ENCODE data around the gene TIMM10B. TPM values are rescaled to one million over a fixed set of nuclear protein-coding genes. Genes with fewer than 3 reads are reported as not detected.

TIMM10B gene
- total and polyA plus RNA-seq, 9 of the 15 experiments (the other 6 are each of a cell fraction or from before 2014, with no cell fraction given), result 43.2 to 163 (median 57.0) TPM

GRCh38 chr11:6473451-6474412, 7.6 kb upstream of the TIMM10B start, which contains the start of gene TRIM3 (continued):
- TF ChIP-seq ZKSCAN1 (IDR thresholded peaks at IDR 0.05; ENCODE audit: low read depth, low read length) (no peak), ZBTB34 (CRISPR knock-in tag; IDR thresholded peaks at IDR 0.05) (no peak), RBM22 (IDR thresholded peaks at IDR 0.05; ENCODE audit: low read depth, low read length, poor library complexity, severe bottlenecking) (peak; percentile 68), ZSCAN29 (IDR thresholded peaks at IDR 0.05) (no peak), HNRNPL (IDR thresholded peaks at IDR 0.05; ENCODE audit: low read depth, low read length) (no peak), ADNP (tag; IDR thresholded peaks at IDR 0.05) (no peak), ZZZ3 (IDR thresholded peaks at IDR 0.05) (no peak), PPARD (CRISPR knock-in tag; IDR thresholded peaks at IDR 0.05) (no peak), KLF1 (tag; IDR thresholded peaks at IDR 0.05) (no peak), ELF1 (tag; IDR thresholded peaks at IDR 0.05) (no peak), ZFPM2 (CRISPR knock-in tag; IDR thresholded peaks at IDR 0.05) (no peak), SNIP1 (IDR thresholded peaks at IDR 0.05; ENCODE audit: low read depth) (no peak), EGR1 (conservative IDR thresholded peaks at IDR 0.05) (peak; percentile 54), ZFX (CRISPR knock-in tag; IDR thresholded peaks at IDR 0.05) (peak; percentile 63), ZNF384 (IDR thresholded peaks at IDR 0.05; ENCODE audit: low read depth, low read length) (no peak), ZBTB33 (CRISPR knock-in tag; IDR thresholded peaks at IDR 0.05) (no peak), RBM15 (IDR thresholded peaks at IDR 0.05; ENCODE audit: insufficient read depth, low read length) (no peak), CTCF (IDR thresholded peaks at IDR 0.05 in 2 of 3, conservative IDR thresholded peaks at IDR 0.05 in 1 of 3; ENCODE audit: insufficient read depth in 2 of 3, low read depth in 1 of 3, low read length in 3 of 3) (peak in 2 of 3 experiments; percentile 18 to 41; a peak in 4 of 6 replicates), EWSR1 (IDR thresholded peaks at IDR 0.05; ENCODE audit: borderline replicate concordance, low read depth, partially characterized antibody) (no peak), SP1 (CRISPR knock-in tag; IDR thresholded peaks at IDR 0.05) (peak; percentile 60; the same call in 1 of the 2 replicates), SIX5 (IDR thresholded peaks at IDR 0.05; ENCODE audit: borderline replicate concordance in 1 of 2, insufficient read depth in 1 of 2, low read depth in 1 of 2, low read length in 2 of 2) (no peak)
